ENCODE data around the gene PSMD12.
"Not testable (repeated sequence)": the region's sequence is repeated elsewhere in the genome, so short reads cannot be mapped to it uniquely, and the experiment has no call there.

Gene PSMD12

DNA sequence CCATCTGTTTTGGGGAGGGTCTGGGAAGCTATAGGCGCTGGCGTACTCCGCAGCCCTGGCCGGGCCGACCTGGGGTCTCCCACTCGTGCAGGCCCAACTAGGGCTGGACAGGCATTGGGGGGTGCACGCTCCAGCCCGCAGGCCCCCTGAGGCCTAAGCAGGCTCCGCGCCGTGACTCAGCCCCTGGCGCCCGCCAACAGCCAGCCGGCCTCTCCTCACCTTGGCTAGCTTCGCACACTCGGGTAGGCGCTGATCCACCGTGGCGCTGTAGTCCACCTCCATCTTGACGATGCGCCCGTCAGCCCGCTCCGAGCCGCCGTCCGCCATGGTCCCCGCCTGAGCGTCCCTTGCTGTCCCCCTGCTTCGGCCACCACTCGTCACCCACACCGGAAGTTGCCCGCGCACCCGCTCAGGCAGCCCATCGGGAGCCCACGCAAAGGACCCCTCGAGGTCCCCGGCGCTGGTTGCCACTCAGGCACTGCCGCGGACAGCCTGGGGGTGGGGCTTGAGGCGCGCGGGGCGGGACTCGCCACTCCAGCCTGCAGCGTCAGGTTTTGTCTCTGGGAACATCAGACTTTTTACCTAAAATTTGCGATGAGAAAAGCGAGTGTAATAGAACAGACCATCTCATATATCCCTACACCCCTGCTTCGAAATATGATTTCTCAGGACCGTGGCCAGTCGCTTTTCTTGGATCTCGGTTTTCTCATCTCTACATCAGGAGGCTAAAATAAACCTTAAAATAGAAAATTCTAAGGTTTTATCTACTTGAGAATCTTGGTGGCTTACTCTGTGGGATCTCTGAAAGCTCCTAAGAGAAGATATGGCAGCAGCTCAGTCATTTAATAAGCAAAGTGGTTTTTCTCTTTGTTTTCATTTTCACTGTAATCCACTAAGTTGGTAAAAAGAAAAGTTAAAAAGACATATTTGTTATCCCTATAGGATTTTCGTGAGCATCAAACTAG is at the start of gene PSMD12:
Gene PSMD12, minus strand, starts transcription at position 385 of the 965 bp plus-strand sequence. Its CDS starts 58 bp downstream, at position 327.
- DNase-seq: peak; percentile 88

DNA sequence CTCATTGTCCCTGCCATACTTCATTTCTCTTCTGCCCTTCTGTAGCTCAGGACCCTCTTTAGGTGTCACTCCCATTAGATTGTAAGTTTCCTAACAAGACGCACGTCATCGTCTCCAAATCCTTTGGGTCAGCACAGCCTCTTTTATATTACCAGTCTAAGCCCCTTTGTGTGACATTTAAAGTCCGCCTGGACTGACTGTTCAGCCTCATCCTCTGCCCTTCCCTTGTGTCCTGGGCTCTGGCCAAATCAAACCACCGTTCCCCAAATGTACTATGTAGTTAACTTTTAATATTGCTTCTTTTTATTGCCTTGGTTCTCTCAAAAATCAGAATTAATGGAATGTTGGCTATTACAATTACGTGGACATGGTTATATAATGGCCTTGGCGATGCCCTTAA is 48.9 kb upstream of the PSMD12 start:
- no peak for DNase-seq

DNA sequence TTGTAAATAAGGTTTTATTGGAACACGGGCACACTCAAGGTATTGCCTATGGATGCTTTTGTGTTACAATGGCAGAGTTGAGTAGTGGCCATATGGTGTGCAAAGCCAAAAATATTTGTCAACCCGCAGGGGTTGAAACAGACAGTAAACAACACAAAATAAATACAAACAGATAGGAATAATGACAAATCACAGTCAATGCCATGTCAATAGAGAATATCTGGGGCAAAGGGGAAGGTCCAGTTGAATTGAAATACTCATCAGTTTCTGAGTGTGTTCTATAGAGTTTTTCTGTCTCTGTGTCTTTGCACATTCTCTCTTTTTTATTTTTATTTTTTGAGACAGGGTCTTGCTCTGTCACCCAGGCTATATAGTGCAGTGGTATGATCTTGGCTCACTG is 48.2 kb upstream of the PSMD12 start:
- DNase-seq: no peak

DNA sequence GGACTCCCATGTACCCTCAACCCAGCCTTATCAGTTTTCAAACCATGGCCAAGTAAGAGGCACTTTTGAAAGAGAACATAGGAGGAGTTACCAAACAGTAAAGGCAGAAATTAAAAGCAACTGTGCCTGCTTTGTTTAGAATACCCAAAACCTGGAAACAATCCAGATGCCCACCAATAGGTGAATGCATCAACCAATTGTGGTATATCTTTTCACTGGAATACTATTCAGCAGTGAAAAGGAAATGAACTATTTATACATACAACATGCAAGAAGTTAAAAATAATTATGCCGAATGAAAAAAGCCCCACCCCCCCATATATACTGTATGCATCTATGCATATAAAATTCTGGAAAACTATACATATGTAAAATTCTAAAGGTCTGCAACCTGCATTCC is 47.8 kb upstream of the PSMD12 start:
- no peak for DNase-seq

DNA sequence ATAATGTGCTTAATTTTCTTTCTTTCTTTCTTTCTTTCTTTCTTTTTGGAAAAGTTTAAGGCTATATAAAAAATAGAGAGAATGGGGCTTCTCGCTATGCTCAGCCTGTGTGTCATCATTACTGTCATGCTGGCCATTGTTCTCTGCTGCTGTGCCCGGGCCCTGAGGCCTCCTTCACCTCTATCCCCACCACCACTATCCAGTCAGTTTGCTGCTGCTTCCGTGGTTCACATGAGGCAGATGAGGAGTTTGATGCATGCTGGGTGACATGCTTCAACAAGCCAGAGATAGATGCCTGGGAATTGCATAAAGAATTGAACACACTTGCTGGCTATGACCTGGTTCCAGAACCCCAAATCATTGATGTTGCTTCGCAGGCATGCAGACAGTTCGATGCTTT is 47.0 kb upstream of the PSMD12 start:
- no peak for DNase-seq

DNA sequence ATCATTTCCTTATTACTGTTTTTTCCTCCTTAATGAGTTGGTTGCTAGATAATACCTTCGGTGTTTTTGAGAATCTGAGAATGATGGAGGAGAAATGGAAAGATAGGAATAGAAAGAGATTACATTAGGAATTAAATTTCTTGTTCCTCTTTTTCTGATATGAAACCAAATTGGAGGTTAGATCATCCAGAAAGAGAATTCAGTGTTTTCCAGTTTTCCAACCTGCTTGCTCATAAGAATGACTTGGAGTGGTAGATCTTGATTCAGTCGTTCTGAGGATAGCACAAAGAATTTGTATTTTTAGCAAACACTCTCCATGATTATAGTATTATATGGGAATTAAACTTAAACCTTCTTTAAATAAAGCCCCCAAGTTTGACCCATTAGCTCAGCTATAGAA is 46.6 kb upstream of the PSMD12 start:
- DNase-seq: no peak

DNA sequence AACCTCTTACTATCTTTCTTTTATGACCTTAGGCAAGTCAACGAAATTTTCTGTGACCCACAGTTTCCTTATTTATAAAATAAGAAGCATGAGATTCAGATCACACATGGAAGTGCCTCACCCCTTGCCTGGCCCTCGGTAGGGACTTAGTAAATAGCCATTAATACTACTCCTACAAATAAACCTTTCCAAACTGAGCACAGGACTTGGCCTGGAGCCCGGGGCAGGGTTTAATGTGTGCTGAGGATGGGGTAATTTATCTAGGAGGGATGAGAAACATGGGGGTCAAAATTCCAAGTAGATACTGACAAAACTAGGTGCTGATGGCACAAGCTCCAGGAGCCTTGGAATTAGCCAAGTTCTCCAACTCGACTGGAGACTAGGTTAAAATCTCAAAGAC is 45.7 kb upstream of the PSMD12 start:
- DNase-seq: no peak

DNA sequence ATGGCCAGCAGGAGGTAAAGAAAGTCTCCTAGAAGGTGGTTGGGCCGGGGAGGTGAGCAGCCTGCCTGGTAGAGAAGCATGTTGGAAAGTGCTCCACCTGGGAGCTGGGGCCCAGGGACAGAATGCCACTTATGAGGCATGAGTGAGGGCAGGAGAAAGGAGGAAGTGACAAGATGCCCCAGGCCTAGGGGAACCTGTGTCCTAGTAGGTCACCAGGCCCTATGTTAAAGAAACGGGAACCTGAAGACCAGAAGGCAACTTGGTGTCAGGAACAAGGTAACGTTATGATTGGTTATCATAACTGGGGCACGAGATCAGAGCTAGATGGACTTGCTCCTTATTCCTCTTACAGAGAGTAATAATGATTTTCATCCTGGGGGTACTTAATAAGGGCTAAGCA is 45.0 kb upstream of the PSMD12 start:
- DNase-seq: no peak

DNA sequence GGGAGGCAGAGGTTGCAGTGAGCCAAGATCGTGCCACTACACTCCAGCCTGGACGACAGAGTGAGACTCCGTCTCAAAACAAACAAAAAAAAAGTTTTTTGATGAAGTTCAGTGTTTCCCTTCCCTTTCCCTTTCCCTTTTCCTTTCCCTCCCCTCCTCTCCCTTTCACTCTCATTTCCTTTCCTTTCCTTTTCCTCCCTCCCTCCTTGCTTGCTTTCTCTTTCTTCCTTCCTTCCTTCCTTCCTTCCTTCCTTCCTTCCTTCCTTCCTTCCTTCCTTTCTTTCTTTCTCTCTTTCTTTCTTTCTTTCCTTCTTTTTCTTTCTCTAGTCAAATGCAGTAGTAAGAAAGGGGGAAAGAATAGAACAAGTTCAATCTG is 42.1 kb upstream of the PSMD12 start:
- DNase-seq: not testable (repeated sequence)

DNA sequence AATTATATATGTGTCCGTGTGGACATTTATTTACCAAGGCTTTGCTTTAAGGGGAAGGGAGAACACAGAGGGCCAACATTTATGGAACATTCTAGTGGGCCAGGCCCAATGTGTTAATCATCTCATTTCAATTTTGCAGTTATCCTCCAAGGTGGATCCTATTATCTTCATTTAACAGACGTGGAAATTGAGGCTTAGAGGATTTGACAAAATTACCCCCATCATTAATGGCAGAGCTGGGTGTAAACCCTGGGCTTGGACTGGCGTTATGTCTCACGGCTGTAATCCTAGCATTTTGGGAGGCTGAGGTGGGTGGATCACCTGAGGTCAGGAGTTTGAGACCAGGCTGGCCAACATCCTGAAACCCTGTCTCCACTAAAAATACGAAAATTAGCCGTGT is 37.1 kb upstream of the PSMD12 start:
- DNase-seq: no peak

DNA sequence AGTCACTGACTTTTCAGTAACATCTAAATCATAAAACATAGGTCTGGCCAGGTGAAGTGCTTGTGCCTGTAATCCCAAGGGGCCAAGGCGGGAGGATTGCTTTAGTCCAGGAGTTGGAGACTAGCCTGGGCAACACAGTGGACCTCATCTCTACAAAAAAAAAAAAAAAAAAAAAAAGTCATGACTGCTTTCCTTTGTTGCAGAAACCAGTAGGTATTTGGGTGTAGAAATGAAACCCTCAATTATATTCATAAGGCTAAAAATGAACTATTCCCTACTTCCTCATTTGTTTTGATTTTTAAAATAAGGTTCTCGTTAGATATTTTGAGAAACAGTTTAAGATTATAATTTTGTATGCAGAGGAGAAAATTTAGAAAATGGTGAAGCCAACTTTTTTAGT is 36.7 kb upstream of the PSMD12 start:
- no peak for DNase-seq

DNA sequence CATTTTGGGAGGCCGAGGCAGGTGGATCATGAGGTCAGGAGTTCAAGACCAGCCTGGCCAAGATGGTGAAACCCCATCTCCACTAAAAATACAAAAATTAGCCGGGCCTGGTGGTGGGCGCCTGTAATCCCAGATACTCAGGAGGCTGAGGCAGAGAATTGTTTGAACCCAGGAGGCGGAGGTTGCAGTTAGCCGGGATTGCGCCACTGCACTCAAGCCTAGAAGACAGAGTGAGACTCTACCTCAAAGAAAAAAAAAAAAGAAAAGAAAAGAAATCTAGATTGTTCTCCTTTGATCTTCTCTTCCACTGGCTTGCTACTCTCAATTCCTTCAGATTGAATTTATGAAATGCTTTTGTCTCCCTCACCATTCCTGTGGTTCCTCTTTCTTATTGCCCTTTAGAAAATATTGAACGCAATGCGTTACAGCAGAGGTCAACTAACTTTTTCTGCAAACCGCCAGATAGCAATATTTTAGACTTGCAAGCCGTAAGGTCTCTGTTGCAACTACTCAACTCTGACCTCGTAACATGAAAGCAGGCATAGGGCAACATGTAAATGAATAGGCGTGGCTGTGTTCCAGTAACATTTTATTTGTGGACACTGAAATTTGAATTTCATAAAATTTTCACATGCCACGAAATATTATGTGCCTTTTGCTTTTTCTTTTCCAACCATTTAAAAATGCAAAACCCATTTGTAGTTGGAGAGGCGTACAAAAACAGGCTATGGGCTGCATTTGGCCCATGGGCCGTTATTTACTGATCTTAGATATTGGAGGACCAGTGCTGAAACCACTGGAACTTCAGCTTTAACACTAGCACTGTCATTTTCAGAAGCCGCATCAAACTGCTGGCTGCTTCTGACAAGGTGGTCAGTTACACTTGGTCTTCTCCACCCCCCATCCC is 35.5 kb upstream of the PSMD12 start:
- no peak for DNase-seq

DNA sequence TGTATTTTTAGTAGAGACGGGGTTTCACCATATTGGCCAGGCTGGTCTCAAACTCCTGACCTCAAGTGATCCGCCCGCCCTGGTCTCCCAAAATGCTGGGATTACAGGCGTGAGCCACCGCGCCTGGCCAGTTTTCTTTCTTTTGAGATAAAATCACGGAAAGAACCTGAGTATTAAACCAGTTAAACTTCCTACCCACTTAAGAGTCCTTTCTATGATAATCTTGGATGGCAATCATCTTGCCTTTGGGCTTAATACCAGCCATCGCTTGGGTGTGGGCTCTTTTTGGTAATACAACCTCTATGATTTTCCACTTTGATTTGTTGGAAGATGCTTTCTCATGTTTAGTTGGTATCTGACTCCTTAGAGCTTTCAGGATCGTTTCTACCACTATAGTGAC is 34.7 kb upstream of the PSMD12 start:
- no peak for DNase-seq

DNA sequence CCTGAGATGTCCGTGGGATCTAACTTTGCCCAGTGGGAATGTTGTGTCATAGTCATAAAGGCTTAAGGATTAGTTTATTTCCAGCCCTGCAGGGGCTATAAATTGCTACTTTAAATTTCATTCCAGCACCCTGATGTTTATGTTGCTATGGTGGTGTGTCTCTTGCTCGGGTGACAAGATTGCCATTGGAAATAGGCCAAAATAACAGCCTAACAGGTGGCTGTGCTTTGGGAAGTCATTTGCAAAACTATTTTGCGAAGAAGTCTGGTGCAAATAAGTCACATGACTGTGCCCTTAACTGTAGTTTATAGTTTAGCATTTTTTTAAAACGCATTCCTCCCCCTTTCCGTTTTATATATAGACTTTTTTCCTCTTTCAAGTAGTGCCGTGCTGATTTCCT is 33.8 kb upstream of the PSMD12 start:
- DNase-seq: no peak

DNA sequence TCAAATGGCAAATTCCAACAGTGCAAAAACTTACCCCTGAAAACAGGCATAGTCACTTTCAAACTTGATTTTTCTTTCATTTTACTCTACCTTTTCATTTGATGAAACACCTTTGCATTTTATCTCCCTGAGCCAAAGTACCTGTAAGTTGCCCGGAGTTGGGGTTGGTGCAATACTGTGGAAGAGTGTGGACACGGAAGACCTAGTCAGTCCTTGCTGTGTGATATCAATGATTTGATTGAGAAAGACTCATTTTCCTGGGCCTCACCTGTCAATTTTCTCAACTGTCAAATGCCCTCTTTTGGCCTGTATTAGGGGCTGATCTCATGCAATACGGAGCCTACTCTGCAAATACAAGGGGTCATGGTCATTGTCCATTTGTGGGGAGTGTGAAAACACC is 33.3 kb upstream of the PSMD12 start:
- DNase-seq: no peak

DNA sequence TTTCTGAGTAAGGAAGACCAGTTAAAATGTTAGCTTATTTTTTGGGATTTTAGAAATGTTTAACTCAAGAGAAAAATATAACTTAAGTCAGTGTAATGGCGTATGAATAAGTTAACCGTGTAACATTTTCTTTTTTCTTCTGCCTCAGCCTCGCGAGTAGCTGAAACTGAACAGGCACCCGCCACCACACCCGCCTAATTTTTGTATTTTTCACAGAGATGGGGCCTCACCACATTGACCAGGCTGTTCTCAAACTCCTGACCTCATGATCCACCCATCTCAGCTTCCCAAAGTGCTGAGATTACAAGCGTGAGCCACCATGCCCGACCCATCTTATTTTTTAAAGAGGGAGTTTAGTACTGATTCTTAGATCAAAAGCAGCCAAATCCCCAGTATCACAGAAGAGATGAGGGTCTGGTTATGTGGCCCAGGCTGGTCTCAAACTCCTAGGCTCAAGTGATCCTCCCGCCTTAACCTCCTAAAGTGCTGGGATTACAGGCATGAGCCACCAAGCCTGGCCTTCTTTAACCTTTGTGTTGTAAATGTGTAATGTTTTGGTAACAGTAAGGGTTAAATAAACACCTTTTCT is 27.5 kb upstream of the PSMD12 start:
- DNase-seq: no peak

DNA sequence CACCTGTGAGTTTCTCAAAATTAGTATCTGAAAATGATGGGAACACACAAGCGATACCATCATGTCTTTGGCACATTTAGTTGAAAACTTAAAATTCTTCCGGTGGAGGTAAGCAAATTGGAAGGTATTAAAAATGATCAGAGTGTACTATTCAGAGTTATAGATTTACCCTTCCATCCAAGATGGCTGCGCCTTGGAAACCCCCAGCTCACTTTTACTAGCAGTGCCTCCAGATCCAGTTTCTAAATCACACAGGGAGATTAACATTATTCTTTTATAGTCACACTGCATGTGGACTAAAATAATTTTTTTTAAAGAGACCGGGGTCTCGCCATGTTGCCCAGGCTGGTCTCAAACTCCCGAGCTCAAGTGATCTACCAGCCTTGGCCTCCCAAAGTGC is 25.7 kb upstream of the PSMD12 start:
- no peak for DNase-seq

DNA sequence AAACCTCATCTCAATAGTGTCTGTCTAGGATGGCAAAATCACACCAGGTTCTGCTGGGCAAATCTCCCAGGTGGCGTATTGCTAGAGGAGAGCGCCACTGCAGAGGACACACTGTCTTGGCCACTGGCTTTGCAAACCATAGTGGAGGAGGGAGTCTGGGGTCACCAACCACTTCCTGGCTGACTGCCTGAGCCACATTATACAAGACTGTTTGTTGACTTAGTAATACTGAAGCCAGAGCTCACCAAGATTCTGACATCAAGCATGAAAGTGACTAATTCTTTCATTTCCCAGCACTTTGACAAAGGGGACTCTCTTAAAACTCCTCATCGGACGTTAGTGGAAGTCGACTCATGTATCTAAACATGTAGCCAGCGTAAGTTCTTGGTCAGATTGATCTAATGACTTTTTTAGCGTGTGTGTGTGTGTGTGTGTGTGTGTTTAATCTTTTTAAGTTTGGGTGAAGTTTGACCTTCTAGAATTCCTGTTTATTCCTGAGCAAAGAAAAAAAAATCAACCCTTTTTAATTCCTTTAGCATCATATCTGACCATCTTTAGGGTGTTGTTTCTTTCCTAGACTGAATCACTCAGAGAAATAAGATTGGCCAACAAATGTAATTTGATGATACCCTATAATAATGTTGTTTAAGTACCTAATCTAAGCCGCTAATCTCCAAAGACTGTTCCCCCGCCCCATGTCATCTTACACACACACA is 24.4 kb upstream of the PSMD12 start:
- DNase-seq: peak; percentile 54

DNA sequence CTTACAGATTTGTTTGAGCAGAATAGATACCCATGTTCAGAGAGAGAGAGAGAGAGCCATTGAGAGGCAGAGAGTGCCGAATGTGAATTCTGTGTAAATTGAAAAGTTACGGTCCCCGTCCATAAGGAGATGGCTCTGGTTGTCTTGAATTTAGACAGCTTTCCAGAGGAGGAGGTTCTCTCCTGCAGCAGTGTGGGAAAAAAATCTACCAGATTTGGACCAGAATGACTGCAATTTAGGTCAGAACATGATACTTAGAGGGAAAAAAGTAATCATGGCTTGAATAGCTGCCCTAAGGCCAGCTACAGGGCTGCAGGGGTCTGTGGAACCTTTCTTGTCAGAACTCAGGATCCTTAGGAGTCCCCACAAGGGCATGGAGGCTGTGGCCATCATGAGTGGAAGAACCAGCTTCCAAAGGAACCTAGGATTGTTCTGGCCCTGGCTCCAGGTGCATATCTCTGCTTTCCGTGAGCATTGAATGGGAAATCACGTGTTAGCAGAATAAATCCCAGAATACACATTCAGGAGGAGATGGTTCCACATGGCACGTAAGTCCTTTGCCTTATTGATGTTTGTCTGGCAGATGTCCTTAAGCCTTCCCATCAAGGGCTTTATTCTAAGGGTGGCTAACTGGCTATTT is 23.7 kb upstream of the PSMD12 start:
- peak; percentile 54 for DNase-seq

DNA sequence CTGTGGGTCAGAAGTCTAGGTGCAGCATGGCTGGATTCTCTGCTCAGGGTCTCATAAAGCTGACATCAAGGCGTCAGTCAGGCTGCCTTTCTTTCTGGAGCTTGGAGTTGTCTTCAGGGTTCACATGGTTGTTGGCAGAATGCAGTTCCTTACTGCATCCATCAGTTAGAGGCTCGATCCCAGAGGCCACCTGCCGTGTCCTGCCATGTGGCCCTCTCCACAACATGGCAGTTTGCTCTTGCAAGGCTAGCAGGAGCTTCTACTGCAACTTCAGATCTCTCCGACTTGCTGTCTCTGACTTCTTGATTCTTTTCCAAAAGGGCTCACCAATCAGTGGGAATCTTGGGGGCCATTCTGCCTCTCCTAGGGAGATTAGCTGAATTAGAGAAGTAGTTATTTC is 22.6 kb upstream of the PSMD12 start:
- DNase-seq: no peak

DNA sequence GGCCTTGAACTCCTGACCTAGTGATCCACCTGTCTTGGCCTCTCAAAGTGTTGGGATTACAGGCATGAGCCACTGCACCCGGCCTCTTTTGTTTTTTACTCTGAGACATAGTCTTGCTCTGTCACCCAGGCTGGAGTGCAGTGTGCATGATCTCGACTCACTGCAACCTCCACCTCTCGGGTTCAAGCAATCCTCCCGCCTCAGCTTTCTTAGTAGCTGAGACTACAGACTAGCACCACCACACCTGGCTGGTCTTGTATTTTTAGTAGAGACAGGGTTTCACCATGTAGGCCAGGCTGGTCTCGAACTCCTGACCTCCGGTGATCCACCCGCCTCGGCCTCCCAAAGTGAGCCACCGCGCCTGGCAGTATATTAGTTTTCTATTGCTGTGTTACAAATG is 22.2 kb upstream of the PSMD12 start:
- DNase-seq: not testable (repeated sequence)

DNA sequence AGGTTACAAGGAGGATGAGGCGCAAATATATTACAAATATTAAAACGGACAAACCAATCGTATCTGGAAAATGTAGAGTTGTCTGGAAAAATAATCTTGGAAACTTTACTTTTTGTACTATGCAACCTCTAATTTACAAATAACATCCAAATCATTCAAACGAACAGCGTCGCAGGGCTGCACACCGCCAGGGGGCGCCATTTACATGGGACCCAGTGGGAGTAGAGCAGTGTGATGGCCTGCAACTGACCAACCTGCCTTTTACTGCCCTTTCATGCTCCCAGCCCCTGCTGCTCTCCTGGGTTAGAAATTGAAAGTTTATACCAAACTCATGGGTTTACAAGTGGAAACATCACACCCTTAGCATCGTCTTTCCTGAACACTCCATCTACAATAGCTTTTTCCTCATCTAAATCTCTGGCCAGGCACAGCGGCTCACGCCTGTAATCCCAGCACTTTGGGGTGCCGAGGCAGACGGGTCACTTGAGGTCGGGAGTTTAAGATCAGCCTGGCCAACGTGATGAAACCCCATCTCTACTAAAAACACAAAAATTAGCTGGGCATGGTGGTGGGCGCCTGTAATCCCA is 20.7 kb upstream of the PSMD12 start:
- DNase-seq: peak; percentile 48
